ENCODE measurements around the gene TKFC. TPM values are rescaled to one million over a fixed set of nuclear protein-coding genes. Genes with fewer than 3 reads are reported as not detected.

The TKFC gene
- total and polyA plus RNA-seq, 9 of the 15 experiments (the other 6 are each of a cell fraction or from before 2014, with no cell fraction given): 2.0 to 61.7 (median 28.5) TPM

GRCh38 chr11:61378713-61379313 is 45.8 kb downstream of the TKFC start:
- ChIA-PET POLR2A (interaction anchor here (0.6 to 1.1 kb wide), 4 partner anchors 17 to 109 kb away, joined by 3 to 6 read pairs (median 6); partner anchors contain the start of genes CYB561A3 and TMEM138), CTCF (ENCODE audit: low intra/inter-chr PET ratio) (no interaction called here)
- ATAC-seq: no peak
- intact Hi-C loops (cut with micrococcal nuclease): no loop called here
- WGBS (ENCODE audit: insufficient coverage, low coverage, missing lambda C conversion rate): 95% methylated on average over 5 of the region's 5 CpGs
- Histone ChIP-seq H3K36me3 (ENCODE audit: control insufficient read depth, insufficient read depth, low read length) (peaks cover 20% of the 10 kb centered on the region; the same call in 1 of the 3 replicates), H4K20me1 (replicated peaks; ENCODE audit: control insufficient read depth, insufficient read depth, low read length) (no peaks in the 10 kb centered on the region), H3K27me3 (ENCODE audit: control insufficient read depth in 2 of 2, insufficient read depth in 2 of 2, low read length in 2 of 2) (no peaks in the 10 kb centered on the region), H3K79me2 (ENCODE audit: control insufficient read depth, insufficient read depth, low read length) (no peaks in the 10 kb centered on the region), H3K9me1 (ENCODE audit: control insufficient read depth, insufficient read depth, low read length) (no peaks in the 10 kb centered on the region), H2AFZ (ENCODE audit: low read depth, low read length) (no peak overlapping the region), H3K4me3 (no peak overlapping the region), H3K4me1 (replicated peaks in 1 of 2; ENCODE audit: control insufficient read depth in 2 of 2, insufficient read depth in 2 of 2, low read length in 2 of 2) (no peaks in the 10 kb centered on the region), H3K9ac (ENCODE audit: insufficient read depth in 1 of 2, low read depth in 2 of 2, low read length in 2 of 2) (no peak overlapping the region), H3K9me3 (replicated peaks; ENCODE audit: control insufficient read depth, insufficient read depth, low read depth, low read length) (peaks cover 3% of the 10 kb centered on the region; the same call in 1 of the 2 replicates), H3K4me2 (ENCODE audit: insufficient read depth, low read length) (no peak overlapping the region), H3K27ac (ENCODE audit: extremely low read depth, low read depth, low read length) (no peak overlapping the region)
- no peak for DNase-seq (ENCODE audit: extremely low read depth in 1 of 4, low spot score in 3 of 4)
- no peak for FAIRE-seq
- in situ Hi-C loops (cut with MboI): no loop called here
- no TSS peak for BruUV-seq (replicated peaks)
- TF ChIP-seq ZNF696 (CRISPR knock-in tag; conservative IDR thresholded peaks at IDR 0.05): no peak
- TF ChIP-seq ILK (tag; IDR thresholded peaks at IDR 0.05; ENCODE audit: borderline replicate concordance, low read depth): no peak
- TF ChIP-seq HNRNPL (IDR thresholded peaks at IDR 0.05; ENCODE audit: low read depth, low read length): no peak
- TF ChIP-seq HDGF (IDR thresholded peaks at IDR 0.05): no peak
- TF ChIP-seq RFX5 (IDR thresholded peaks at IDR 0.05; ENCODE audit: low read depth, low read length): no peak
- TF ChIP-seq MEF2D (tag; conservative IDR thresholded peaks at IDR 0.05; ENCODE audit: low read depth): no peak
- TF ChIP-seq CBFA2T2 (conservative IDR thresholded peaks at IDR 0.05): no peak
- no peak for TF ChIP-seq ZNF354B (CRISPR knock-in tag; IDR thresholded peaks at IDR 0.05)
- TF ChIP-seq POLR2H (tag; IDR thresholded peaks at IDR 0.05; ENCODE audit: low read depth): no peak
- no peak for TF ChIP-seq BCOR (IDR thresholded peaks at IDR 0.05)
- no peak for TF ChIP-seq PRDM10 (IDR thresholded peaks at IDR 0.05; ENCODE audit: partially characterized antibody)
- no peak for TF ChIP-seq ZNF384 (IDR thresholded peaks at IDR 0.05; ENCODE audit: low read depth, low read length)
- TF ChIP-seq NCOA1 (IDR thresholded peaks at IDR 0.05; ENCODE audit: low read depth): no peak
- no peak for TF ChIP-seq CTCFL (IDR thresholded peaks at IDR 0.05; ENCODE audit: borderline replicate concordance, insufficient read depth, low read depth, low read length, poor library complexity, severe bottlenecking)
- no peak for TF ChIP-seq ATF3 (IDR thresholded peaks at IDR 0.05)
- TF ChIP-seq ATF3 (CRISPR knock-in tag; conservative IDR thresholded peaks at IDR 0.05): no peak

Measured in K562 (cell line).